Measurements from ENCODE around the gene TPM2. TPM values are rescaled to one million over a fixed set of nuclear protein-coding genes. Genes with fewer than 3 reads are reported as not detected.

TPM2 gene
- total RNA-seq, 4 donors from 2014 or later: 7,572 to 13,568 (median 12,084) TPM

DNA sequence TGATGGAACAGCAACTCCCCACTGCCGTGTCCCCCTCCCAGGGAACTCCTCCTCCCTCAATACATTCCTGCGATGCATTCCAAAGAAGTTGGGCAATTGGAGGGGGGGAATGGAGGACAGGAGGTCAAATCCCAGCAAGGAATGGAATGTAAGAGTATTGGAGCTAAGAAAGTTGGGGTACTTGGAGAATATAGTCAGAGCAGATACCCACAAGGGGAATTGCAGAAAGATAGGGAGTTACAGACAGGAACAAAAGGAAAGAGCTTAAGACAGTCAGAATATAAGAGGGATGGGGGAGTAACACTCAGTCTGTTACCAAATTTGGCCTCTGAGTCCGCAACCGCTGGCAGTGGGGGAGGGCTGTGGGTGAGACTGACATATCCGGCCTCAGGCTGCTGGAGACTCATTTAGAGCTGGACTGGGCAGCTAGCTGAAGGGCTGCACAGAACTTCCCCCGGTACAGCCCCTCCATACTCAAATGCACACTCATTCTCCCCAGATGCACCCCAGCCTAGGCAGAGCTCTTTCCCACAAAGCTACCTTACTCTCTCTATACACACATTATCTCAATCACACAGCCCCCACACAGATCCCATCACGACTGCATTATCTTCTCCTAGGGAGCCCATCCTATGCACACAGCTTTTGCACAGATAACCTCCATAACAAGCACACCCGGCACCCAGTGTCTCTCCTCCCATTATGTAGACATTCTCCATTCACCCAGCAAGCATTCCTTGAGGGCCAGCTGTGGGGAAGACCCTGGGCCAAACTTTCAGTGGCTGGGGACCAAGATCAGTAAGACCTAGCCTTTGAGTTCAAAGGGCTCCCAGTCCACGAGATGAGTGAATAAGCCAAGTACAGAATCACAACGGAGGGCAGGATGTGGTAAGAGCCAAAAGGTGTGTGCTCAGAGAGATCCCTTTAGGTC, 38.6 kb upstream of the TPM2 start:
- 2 to 7% methylated on average over 6 to 9 of the region's 10 CpGs for WGBS, 2 donors (ENCODE audit: low coverage in 1 of 2)
- TF ChIP-seq POLR2AphosphoS5 (IDR thresholded peaks at IDR 0.05) (peak; percentile 98), EP300 (IDR thresholded peaks at IDR 0.05) (no peak), POLR2A (IDR thresholded peaks at IDR 0.05) (peak; percentile 95), CTCF (IDR thresholded peaks at IDR 0.05) (no peak)
- peak overlapping the region; percentile 97 to 100 (median 98) for H3K27ac ChIP-seq
- H3K27me3 ChIP-seq: no peaks in the 10 kb centered on the region
- no peaks in the 10 kb centered on the region for H3K9me3 ChIP-seq
- peaks cover 3 to 81% (median 26%) of the 10 kb centered on the region in 3 donors for H3K4me1 ChIP-seq
- peaks cover 6 to 28% of the 10 kb centered on the region in 2 donors for H3K36me3 ChIP-seq
- ATAC-seq: peak; percentile 42
- H3K4me3 ChIP-seq: peak overlapping the region; percentile 79 to 85

GRCh38 chr9:35727676-35728040, 37.9 kb upstream of the TPM2 start:
- no peak for ATAC-seq
- Histone ChIP-seq H3K4me1 (peaks cover 3 to 77% (median 22%) of the 10 kb centered on the region in 3 donors), H3K27ac (peak overlapping the region; percentile 97 to 100 (median 98)), H3K36me3 (peaks cover 6 to 35% of the 10 kb centered on the region in 2 donors), H3K4me3 (peak overlapping the region; percentile 79 to 85), H3K27me3 (no peaks in the 10 kb centered on the region), H3K9me3 (no peaks in the 10 kb centered on the region)
- TF ChIP-seq POLR2A (IDR thresholded peaks at IDR 0.05): peak; percentile 14 to 26
- TF ChIP-seq CTCF (IDR thresholded peaks at IDR 0.05): no peak
- WGBS, 2 donors (ENCODE audit: low coverage in 1 of 2): 0 to 10% methylated on average over 1 to 5 of the region's 5 CpGs

- TF ChIP-seq EP300 (IDR thresholded peaks at IDR 0.05): no peak
- TF ChIP-seq CTCF (IDR thresholded peaks at IDR 0.05): peak in 2 of 4 experiments; percentile 17 to 54
- TF ChIP-seq POLR2A (IDR thresholded peaks at IDR 0.05): peak; percentile 28 to 40
- TF ChIP-seq POLR2AphosphoS5 (IDR thresholded peaks at IDR 0.05): peak; percentile 81
- Histone ChIP-seq H3K9me3 (no peaks in the 10 kb centered on the region), H3K4me3 (peak overlapping the region; percentile 79 to 85), H3K36me3 (peaks cover 9 to 42% of the 10 kb centered on the region in 2 donors), H3K27ac (peak overlapping the region; percentile 97 to 100 (median 98)), H3K27me3 (no peaks in the 10 kb centered on the region), H3K4me1 (peaks cover 3 to 84% (median 22%) of the 10 kb centered on the region in 3 donors)
- ATAC-seq: peak; percentile 60
- 25 to 28% methylated on average over 1 to 2 of the region's 3 CpGs for WGBS, 2 donors (ENCODE audit: low coverage in 1 of 2)
Observed at GRCh38 chr9:35726931-35727330, 37.2 kb upstream of the TPM2 start.

GRCh38 chr9:35725362-35725761, 35.6 kb upstream of the TPM2 start:
- no peak for ATAC-seq
- Histone ChIP-seq H3K9me3 (no peaks in the 10 kb centered on the region), H3K4me3 (no peak overlapping the region), H3K27ac (peak overlapping the region; percentile 25 to 100 (median 98)), H3K4me1 (peaks cover 3 to 75% (median 22%) of the 10 kb centered on the region in 3 donors), H3K36me3 (peaks cover 23 to 58% of the 10 kb centered on the region in 2 donors), H3K27me3 (no peaks in the 10 kb centered on the region)
- 82% methylated on average over 11 of the region's 11 CpGs; no CpG with 5 or more reads in 1 of the 2 donors for WGBS, 2 donors (ENCODE audit: low coverage in 1 of 2)
- no peak for TF ChIP-seq POLR2AphosphoS5 (IDR thresholded peaks at IDR 0.05)
- no peak for TF ChIP-seq POLR2A (IDR thresholded peaks at IDR 0.05)

DNA sequence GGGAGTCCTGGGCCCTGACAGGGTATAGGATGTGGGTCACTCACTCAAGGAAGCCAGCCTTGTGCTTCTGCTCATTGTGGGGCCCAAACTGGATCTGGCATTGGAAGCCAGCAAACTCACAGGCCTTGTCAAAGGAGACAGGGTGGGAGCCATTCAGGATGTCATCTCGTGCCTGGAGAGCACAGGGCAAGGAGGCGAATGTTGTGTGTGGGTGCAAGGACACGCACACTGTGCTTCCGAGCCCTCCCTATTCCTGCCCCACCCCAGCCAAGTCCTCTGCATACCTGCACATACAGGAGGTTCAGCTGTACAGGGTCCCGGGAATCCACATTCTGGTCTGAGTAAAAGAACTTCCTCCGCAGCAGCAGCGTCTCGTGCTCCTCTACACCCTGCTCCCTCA, 34.2 kb upstream of the TPM2 start:
- H3K9me3 ChIP-seq: no peaks in the 10 kb centered on the region
- H3K4me1 ChIP-seq: peaks cover 3 to 60% (median 10%) of the 10 kb centered on the region in 3 donors
- WGBS, 2 donors (ENCODE audit: low coverage in 1 of 2): 70 to 81% methylated on average over 2 to 6 of the region's 8 CpGs
- no peak for ATAC-seq
- H3K36me3 ChIP-seq: peaks cover 26 to 72% of the 10 kb centered on the region in 2 donors
- no peak overlapping the region for H3K4me3 ChIP-seq
- TF ChIP-seq EP300 (IDR thresholded peaks at IDR 0.05) (no peak), CTCF (IDR thresholded peaks at IDR 0.05) (no peak), POLR2A (IDR thresholded peaks at IDR 0.05) (no peak), POLR2AphosphoS5 (IDR thresholded peaks at IDR 0.05) (no peak)
- peak overlapping the region in 3 of 4 donors; percentile 69 to 98 (median 97) for H3K27ac ChIP-seq
- H3K27me3 ChIP-seq: no peaks in the 10 kb centered on the region

All from gastroesophageal sphincter (tissue), 4 donors.